DND-41 (cell line): ENCODE measurements around the gene POR.

Experiments used
- CTCF ChIP-seq: IDR thresholded peaks from 2 replicates; pipeline ENCODE4 v1.5.1; 2012; ENCODE audit warnings: borderline replicate concordance, low read length, moderate library complexity, mild to moderate bottlenecking; ENCODE audit not compliant: poor library complexity, severe bottlenecking; ENCODE audit errors: extremely low read depth
- EZH2 ChIP-seq: IDR thresholded peaks from 3 replicates; pipeline ENCODE4 v1.6.1; 2012; ENCODE audit warnings: borderline replicate concordance, low read depth, mild to moderate bottlenecking, moderate library complexity, low read length, inconsistent platforms; ENCODE audit not compliant: severe bottlenecking

GRCh38 chr7:75989500-75990388 is 74.8 kb downstream of the POR start:
- TF ChIP-seq CTCF (no peak), EZH2 (no peak)
